ENCODE results near the gene CYSLTR2.

- no peak for TF ChIP-seq YY1 (IDR thresholded peaks at IDR 0.05; ENCODE audit: insufficient read depth, insufficient read length)
- TF ChIP-seq ZNF274 (IDR thresholded peaks at IDR 0.05; ENCODE audit: low read depth, low read length), result no peak
- TF ChIP-seq SUZ12 (IDR thresholded peaks at IDR 0.05; ENCODE audit: extremely low read depth, insufficient read depth, insufficient read length), result no peak
These were observed 26.8 kb upstream of the CYSLTR2 start for GRCh38 chr13:48626726-48627451.

Measured in NT2/D1 (cell line).